Measurements from ENCODE around the gene FLNB.

The FLNB gene

DNA sequence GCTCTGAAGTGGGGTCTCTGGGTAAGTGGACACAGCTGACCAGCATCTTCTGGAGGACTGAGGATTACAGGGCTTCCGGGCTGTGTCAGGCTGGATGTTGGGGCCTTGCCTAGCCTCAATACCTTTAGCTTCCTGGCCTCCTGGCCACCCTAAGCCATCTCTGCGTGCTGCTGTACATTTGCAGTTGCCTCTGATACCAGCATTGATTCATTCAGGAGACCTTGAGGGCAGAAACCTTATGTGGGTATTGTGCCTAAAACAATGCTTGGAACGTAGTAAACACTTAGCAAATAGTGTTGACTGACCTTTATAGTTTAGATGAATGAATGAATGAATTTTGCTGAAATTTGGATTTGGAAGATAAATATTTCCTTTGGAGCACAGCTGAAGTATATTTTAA lies 97.0 kb downstream of the FLNB start:
- H3K4me1 ChIP-seq (ENCODE audit: low read length): no peaks in the 10 kb centered on the region
- no peak overlapping the region for H2AFZ ChIP-seq (ENCODE audit: low read length)
- no peaks in the 10 kb centered on the region for H3K36me3 ChIP-seq (replicated peaks; ENCODE audit: insufficient read depth, low read length)
- no peak for TF ChIP-seq EZH2 (optimal IDR thresholded peaks at IDR 0.05; ENCODE audit: low read depth, low read length)
- TF ChIP-seq EZH2phosphoT487 (IDR thresholded peaks at IDR 0.05; ENCODE audit: low read length): no peak
- TF ChIP-seq, protein P1, sequence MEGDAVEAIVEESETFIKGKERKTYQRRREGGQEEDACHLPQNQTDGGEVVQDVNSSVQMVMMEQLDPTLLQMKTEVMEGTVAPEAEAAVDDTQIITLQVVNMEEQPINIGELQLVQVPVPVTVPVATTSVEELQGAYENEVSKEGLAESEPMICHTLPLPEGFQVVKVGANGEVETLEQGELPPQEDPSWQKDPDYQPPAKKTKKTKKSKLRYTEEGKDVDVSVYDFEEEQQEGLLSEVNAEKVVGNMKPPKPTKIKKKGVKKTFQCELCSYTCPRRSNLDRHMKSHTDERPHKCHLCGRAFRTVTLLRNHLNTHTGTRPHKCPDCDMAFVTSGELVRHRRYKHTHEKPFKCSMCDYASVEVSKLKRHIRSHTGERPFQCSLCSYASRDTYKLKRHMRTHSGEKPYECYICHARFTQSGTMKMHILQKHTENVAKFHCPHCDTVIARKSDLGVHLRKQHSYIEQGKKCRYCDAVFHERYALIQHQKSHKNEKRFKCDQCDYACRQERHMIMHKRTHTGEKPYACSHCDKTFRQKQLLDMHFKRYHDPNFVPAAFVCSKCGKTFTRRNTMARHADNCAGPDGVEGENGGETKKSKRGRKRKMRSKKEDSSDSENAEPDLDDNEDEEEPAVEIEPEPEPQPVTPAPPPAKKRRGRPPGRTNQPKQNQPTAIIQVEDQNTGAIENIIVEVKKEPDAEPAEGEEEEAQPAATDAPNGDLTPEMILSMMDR (IDR thresholded peaks at IDR 0.05; ENCODE audit: low read length): no peak
- H3K9me2 ChIP-seq (replicated peaks; ENCODE audit: insufficient read depth, low read length): no peaks in the 10 kb centered on the region
- H3K27ac ChIP-seq (ENCODE audit: low read length): no peak overlapping the region
- DNase-seq: no peak
- H3K27me3 ChIP-seq (replicated peaks; ENCODE audit: insufficient read depth, low read length): no peaks in the 10 kb centered on the region
- no peaks in the 10 kb centered on the region for H3F3A ChIP-seq (ENCODE audit: insufficient read depth, low read length)
- H3K79me2 ChIP-seq (ENCODE audit: low read length): no peaks in the 10 kb centered on the region
- no peak overlapping the region for H3K9ac ChIP-seq (ENCODE audit: low read length)
- H3K4me3 ChIP-seq (ENCODE audit: low read length): no peak overlapping the region
- H3K9me3 ChIP-seq (replicated peaks; ENCODE audit: insufficient read depth, low read length): no peaks in the 10 kb centered on the region
- H4K20me1 ChIP-seq (ENCODE audit: insufficient read depth, low read length): no peaks in the 10 kb centered on the region
- no peak overlapping the region for H3K4me2 ChIP-seq (ENCODE audit: low read depth, low read length)

DNA sequence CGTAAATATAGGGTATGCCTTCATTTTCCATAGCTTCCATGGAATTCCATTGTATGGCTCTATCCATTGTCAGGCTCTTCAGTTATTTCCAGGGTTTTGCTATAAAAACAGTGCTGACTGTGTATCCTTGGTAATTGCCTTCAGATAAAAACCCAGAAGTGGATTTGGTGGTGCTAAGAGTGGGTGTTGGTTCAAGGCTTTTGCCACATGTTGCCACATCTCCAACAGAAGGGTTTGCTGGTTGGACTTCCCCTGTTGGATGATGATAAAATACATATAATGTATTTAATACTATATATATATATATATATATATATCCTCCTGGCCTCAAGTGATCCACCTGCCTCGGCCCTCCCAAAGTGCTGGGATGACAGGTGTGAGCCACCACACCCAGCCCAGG lies 97.8 kb downstream of the FLNB start:
- no peaks in the 10 kb centered on the region for H4K20me1 ChIP-seq (ENCODE audit: insufficient read depth, low read length)
- TF ChIP-seq, protein P1 (IDR thresholded peaks at IDR 0.05; ENCODE audit: low read length): no peak
- TF ChIP-seq EZH2phosphoT487 (IDR thresholded peaks at IDR 0.05; ENCODE audit: low read length) (no peak), EZH2 (optimal IDR thresholded peaks at IDR 0.05; ENCODE audit: low read depth, low read length) (no peak)
- H3K9me3 ChIP-seq (replicated peaks; ENCODE audit: insufficient read depth, low read length): no peaks in the 10 kb centered on the region
- H3K9ac ChIP-seq (ENCODE audit: low read length): no peak overlapping the region
- H2AFZ ChIP-seq (ENCODE audit: low read length): no peak overlapping the region
- no peak for DNase-seq
- no peak overlapping the region for H3K27ac ChIP-seq (ENCODE audit: low read length)
- no peaks in the 10 kb centered on the region for H3K9me2 ChIP-seq (replicated peaks; ENCODE audit: insufficient read depth, low read length)
- H3K4me3 ChIP-seq (ENCODE audit: low read length): no peak overlapping the region
- H3K27me3 ChIP-seq (replicated peaks; ENCODE audit: insufficient read depth, low read length): no peaks in the 10 kb centered on the region
- no peaks in the 10 kb centered on the region for H3F3A ChIP-seq (ENCODE audit: insufficient read depth, low read length)
- H3K4me1 ChIP-seq (ENCODE audit: low read length): no peaks in the 10 kb centered on the region
- no peaks in the 10 kb centered on the region for H3K79me2 ChIP-seq (ENCODE audit: low read length)
- H3K4me2 ChIP-seq (ENCODE audit: low read depth, low read length): no peak overlapping the region
- H3K36me3 ChIP-seq (replicated peaks; ENCODE audit: insufficient read depth, low read length): no peaks in the 10 kb centered on the region

- Histone ChIP-seq H3K9me3 (replicated peaks; ENCODE audit: insufficient read depth, low read length) (no peaks in the 10 kb centered on the region), H3K27ac (ENCODE audit: low read length) (no peak overlapping the region), H3K79me2 (ENCODE audit: low read length) (no peaks in the 10 kb centered on the region), H4K20me1 (ENCODE audit: insufficient read depth, low read length) (no peaks in the 10 kb centered on the region), H3K9me2 (replicated peaks; ENCODE audit: insufficient read depth, low read length) (no peaks in the 10 kb centered on the region), H3K36me3 (replicated peaks; ENCODE audit: insufficient read depth, low read length) (no peaks in the 10 kb centered on the region), H3K9ac (ENCODE audit: low read length) (no peak overlapping the region), H3K4me1 (ENCODE audit: low read length) (no peaks in the 10 kb centered on the region), H3K27me3 (replicated peaks; ENCODE audit: insufficient read depth, low read length) (no peaks in the 10 kb centered on the region), H3K4me2 (ENCODE audit: low read depth, low read length) (no peak overlapping the region), H3F3A (ENCODE audit: insufficient read depth, low read length) (no peaks in the 10 kb centered on the region), H2AFZ (ENCODE audit: low read length) (no peak overlapping the region), H3K4me3 (ENCODE audit: low read length) (no peak overlapping the region)
- no peak for TF ChIP-seq EZH2 (optimal IDR thresholded peaks at IDR 0.05; ENCODE audit: low read depth, low read length)
- TF ChIP-seq EZH2phosphoT487 (IDR thresholded peaks at IDR 0.05; ENCODE audit: low read length): no peak
- no peak for DNase-seq
Observed at GRCh38 chr3:58106640-58107039, 98.4 kb downstream of the FLNB start.

DNA sequence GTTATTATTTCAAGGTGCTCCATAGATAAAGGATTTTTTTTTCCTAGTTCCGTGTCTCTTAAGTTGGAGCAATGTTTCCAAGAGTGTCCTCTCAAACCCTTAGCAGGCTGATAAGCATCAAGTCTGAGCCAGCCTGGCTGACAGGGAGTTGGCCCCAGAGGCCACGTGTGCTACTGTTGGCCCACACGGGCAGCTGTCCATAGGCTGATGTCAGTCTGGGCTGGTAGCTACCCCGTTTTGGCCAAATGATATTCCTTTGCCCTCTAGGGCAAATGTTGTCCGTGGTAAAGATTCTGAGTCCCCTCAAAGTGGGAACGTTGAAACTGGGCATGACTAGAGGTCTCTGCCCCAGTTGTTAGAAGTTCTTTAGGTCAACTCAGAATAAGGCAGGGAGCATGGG lies 99.4 kb downstream of the FLNB start:
- Histone ChIP-seq H3K9me2 (replicated peaks; ENCODE audit: insufficient read depth, low read length) (no peaks in the 10 kb centered on the region), H3K9ac (ENCODE audit: low read length) (no peak overlapping the region), H2AFZ (ENCODE audit: low read length) (no peak overlapping the region), H3K9me3 (replicated peaks; ENCODE audit: insufficient read depth, low read length) (no peaks in the 10 kb centered on the region), H3K27me3 (replicated peaks; ENCODE audit: insufficient read depth, low read length) (no peaks in the 10 kb centered on the region), H3K36me3 (replicated peaks; ENCODE audit: insufficient read depth, low read length) (no peaks in the 10 kb centered on the region), H3K4me3 (ENCODE audit: low read length) (no peak overlapping the region), H3F3A (ENCODE audit: insufficient read depth, low read length) (no peaks in the 10 kb centered on the region), H4K20me1 (ENCODE audit: insufficient read depth, low read length) (no peaks in the 10 kb centered on the region), H3K4me2 (ENCODE audit: low read depth, low read length) (no peak overlapping the region), H3K27ac (ENCODE audit: low read length) (no peak overlapping the region), H3K79me2 (ENCODE audit: low read length) (no peaks in the 10 kb centered on the region), H3K4me1 (ENCODE audit: low read length) (no peaks in the 10 kb centered on the region)
- TF ChIP-seq, protein P1 (IDR thresholded peaks at IDR 0.05; ENCODE audit: low read length): no peak
- TF ChIP-seq EZH2phosphoT487 (IDR thresholded peaks at IDR 0.05; ENCODE audit: low read length): no peak
- TF ChIP-seq EZH2 (optimal IDR thresholded peaks at IDR 0.05; ENCODE audit: low read depth, low read length): no peak
- no peak for DNase-seq
